ENCODE data around the gene UBE2Q2.
"Not testable (repeated sequence)": the region's sequence is repeated elsewhere in the genome, so short reads cannot be mapped to it uniquely, and the experiment has no call there.

The UBE2Q2 gene

DNA sequence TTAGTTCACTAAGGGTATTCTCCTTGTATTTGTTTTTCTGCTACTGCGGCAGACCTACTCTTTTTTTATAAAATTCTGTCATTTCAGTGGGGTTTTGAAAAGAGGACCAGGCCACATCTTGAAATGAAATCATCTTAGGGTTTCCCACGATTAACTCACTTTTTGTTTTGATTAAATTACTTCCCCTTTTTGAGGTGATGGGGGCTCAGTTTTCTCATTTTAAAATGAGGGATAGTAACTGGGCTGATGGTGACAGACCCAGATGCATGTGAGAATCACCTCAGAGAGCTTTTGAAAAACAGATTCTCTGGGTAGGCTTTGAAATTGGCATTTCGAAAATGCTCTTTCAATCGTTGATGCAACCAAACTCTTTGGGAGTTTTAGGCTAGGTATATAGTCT is 24.2 kb downstream of the UBE2Q2 start:
- DNase-seq = no peak

- no peak for DNase-seq
Measured at GRCh38 chr15:75868019-75868418, 24.8 kb downstream of the UBE2Q2 start.

DNA sequence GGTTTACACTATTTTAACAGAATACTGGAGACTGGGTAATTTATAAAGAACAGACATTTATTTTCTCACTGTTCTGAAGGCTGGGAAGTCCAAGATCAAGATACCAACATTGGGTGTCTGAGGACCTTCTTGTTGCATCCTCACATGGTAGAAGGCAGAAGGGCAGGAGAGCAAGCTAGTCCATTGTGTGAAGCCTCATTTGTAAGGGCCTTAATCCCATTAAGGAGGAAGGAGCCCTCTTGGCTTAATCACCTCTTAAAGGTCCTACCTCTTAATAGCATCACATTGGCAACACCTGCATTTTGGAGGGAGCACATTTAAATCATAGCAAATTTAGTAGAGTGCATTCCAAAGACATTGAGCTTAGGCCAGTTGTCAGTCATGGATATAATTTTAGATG is 26.2 kb downstream of the UBE2Q2 start:
- no peak for DNase-seq

GRCh38 chr15:75871589-75871988 is 28.3 kb downstream of the UBE2Q2 start:
- not testable (repeated sequence) for DNase-seq

GRCh38 chr15:75872403-75872990 is 29.2 kb downstream of the UBE2Q2 start:
- DNase-seq = no peak

DNA sequence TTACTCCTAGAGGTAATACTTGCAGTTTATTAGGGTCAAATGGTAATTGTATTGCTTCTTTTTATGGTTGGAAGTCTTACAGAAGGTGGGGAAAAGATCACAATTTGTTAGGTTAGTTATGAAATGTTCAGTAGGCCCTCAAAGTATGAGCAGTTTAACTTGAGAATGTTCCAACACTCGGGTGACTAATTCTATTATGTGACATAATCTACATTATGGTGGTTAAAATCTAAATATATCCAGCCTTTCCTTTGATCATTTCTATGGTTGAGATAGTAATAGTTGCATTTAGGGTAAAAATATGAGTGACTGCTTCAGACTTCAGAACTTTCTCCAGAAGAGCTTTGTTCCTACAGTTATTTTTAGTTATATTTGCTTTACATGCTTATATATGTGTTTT is 40.8 kb downstream of the UBE2Q2 start:
- DNase-seq = no peak

- no peak for DNase-seq
Measured at GRCh38 chr15:75887178-75887577, 43.9 kb downstream of the UBE2Q2 start.

DNA sequence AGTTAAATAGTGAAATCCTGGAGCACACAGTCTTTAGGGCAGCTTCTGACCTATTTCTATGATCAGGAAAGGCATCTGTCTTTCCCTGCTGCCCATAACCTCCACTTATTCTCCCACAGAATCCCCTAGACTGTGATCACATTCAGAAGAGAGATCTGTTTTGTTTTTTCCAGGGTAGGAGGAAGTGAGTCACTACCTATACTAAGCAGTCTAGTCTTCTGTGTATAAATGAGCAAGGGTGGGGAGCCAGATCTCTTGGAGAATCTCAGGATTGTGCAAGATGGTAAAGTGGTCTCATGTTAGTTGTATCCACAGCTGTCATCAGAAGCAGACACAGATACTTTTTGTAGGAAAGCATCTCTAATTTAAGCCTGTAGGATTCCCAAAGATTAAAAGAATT is 48.6 kb downstream of the UBE2Q2 start:
- no peak for DNase-seq

DNA sequence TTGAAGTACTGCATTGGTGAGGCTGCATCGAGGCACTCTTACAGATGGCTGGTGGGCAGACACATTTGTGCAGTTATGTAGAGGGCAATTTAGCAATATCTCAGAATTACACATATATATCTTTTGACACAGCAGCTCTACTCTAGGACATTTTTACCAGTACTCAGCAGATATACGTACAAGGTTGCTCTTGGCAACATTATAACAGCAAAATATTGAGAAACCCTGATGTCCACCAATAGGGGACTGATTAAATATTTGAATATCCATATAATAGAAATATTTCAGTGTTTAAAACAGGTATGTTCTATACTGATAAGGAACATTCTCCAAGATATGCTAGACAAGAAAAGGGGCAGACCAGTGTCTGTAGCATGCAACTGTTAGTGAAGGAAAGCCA is 52.5 kb downstream of the UBE2Q2 start:
- DNase-seq = no peak

- no peak for DNase-seq
Measured at GRCh38 chr15:75900577-75900976, 57.3 kb downstream of the UBE2Q2 start.

DNA sequence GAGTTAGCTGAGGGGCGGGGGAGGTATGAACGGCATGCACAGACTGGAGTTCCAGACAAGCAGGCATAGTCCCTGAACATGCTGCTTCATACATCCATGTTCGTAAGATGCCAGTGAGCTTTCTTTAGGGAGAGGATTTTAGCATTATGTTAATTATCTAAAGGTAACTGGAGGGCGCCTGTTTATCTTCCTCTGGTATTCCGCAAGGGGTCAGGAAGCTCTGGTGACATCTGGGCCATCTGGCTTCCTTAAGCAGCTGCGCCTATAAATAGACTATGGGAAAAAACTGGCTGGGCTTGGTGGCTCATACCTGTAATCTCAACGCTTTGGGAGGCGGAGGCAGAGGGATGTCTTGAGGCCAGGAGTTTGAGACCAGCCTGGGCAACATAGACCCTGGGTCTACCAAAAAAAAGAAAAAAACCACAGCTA is 58.9 kb downstream of the UBE2Q2 start:
- DNase-seq = no peak

DNA sequence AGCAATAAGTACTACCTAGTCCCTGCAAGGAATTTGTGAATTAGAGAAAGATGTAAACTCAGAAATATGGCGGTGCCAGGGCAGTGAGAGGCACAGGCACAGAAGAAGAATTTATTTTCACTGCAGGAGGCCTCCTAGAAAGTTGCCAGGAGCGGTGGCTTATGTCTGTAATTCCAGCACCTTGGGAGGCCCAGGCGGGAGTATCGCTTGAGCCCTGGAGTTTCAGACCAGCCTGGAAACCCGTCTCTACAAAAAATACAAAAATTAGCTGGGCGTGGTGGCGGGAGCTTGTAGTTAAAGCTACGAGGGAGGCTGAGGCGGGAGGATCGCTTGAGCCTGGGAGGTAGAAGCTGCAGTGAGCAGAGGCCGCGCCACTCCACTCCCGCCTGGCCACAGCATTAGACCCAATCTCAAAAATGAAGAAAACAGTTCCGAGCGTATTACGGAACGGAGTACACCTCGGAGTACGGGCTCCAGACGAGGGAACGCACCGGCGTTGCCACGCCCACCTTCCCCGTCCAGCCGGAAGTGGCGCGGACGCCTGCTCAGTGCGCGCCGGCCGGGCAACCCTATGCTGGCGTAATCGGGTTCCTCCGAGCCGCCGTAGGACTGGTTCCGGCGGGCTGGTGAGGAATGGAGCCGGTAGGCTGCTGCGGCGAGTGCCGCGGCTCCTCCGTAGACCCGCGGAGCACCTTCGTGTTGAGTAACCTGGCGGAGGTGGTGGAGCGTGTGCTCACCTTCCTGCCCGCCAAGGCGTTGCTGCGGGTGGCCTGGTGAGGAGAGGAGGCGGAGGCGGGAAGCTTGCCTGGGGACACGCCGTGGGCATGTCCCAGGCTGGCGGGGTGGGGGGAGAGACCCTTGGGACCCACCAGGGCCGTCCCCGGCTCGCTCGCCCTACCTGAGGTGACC is 60.3 kb downstream of the UBE2Q2 start, which contains the start of gene FBXO22:
Gene FBXO22, plus strand, starts transcription at position 548 of the 909 bp plus-strand sequence. Its CDS starts 86 bp downstream, at position 634.
- peak; percentile 80 for DNase-seq

GRCh38 chr15:75905231-75905630 is 62.0 kb downstream of the UBE2Q2 start:
- DNase-seq = no peak

DNA sequence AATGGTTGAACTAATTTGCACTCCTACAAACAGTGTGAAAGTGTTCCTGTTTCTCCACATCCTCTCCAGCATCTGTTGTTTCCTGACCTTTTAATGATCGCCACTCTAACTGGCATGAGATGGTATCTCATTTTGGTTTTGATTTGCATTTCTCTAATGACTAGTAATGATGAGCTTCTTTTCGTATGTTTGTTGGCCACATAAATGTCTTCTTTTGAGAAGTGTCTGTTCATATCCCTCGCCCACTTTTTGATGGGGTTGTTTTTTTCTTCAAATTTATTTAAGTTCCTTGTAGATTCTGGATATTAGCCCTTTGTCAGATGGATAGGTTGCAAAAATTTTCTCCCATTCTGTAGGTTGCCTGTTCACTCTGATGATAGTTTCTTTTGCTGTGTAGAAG is 67.1 kb downstream of the UBE2Q2 start:
- DNase-seq = not testable (repeated sequence)

- DNase-seq = no peak
Measured at GRCh38 chr15:75916978-75917377, 73.7 kb downstream of the UBE2Q2 start.

DNA sequence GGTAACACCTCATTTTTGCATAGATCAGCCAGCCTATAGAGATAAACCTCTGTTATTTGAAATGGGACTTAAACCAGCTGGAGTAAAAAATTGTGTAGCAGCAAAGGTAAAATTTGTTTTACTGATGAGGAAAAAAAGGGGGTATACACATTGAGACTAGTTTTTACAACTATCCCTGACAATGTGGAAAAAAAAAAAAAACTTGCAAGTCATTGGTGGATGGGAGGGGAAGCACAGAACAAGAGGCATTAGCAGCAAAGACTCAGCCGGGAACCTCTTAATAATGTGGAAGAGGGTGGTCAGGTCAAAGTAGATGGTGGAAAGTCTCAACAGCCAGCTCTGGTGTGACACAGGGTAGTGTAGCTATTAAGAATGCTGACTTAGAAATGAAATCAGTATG is 74.9 kb downstream of the UBE2Q2 start:
- no peak for DNase-seq

DNA sequence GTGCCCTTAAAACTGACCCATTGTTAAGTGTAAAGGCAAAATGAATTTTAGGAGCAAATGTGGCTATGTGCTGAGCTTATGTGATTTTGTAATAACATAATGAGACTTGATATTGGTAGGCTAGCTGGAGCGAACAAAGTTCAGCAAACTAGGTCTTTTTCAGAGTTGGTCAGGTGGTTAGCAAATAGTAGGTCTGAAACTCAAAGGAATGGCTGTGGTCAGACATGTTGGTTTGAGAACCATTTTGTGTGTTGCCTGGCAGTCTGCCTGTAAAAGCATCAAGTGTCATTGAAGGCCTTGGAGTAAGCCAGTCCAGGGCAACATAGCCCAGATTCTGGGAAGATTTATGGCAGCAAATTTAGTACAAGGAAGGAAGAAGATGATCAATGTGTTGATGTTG is 76.8 kb downstream of the UBE2Q2 start:
- no peak for DNase-seq

DNA sequence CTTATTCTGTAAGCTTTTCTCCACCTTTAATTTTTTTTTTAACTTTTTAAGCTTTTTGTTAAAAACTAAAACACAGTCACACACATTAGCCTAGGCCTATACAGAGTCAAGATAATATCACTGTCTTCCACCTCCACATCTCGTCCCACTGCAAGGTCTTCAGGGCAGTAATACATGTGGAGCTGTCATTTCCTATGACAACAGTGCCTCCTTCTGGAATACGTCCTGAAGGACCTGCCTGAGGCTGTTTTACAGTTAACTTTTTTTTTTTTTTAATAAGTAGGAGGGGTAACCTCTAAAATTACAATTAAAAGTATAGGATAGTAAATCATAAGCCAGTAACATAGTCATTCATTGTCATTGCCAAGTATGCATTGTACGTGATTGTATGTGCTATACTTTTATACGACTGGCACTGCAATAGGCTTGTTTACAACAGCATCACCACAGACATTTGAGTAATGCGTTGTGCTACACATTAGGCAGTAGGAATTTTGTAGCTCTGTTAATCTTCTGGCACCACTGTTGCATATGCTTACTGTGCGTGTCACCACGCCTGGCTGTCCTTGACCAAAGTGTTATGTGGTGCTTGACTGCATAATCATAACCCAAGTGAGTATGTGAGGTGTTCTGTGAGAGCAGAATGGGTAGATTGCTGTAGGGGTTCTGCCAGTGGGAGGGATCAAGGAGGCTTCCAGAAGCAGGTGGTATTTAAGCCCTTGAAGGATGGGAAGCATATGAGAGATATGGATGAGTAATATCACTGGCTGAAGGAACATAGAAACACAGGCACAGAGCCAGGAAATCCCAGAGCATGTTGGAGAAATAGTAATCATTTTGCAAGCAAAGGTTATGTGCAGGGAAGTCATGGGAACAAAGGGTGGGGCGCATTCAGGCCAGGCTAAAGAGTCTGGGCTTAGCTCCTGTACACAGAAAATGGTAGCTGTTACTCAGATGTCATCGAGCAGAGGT is 78.8 kb downstream of the UBE2Q2 start:
- no peak for DNase-seq

DNA sequence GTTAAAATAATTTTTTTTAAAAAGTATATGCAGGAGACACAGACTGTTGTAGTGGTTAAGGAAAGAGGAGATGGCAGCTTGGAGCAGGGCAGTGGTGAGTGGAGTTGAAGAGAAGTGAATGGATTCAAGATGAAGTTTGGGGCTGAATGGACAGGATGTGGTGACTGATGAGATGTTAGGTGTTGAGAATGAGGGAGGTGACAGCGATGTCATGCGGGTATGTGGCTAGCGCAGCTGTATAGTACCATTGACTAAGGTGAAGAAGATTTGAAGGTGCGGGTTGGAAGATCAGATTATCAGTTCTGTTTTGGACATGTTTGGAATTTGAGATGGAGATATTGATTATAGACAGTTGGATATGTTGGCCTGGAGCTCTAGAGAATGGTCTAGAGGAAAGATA is 80.5 kb downstream of the UBE2Q2 start:
- no peak for DNase-seq

- DNase-seq = no peak
Measured at GRCh38 chr15:75924576-75924975, 81.3 kb downstream of the UBE2Q2 start.

- no peak for DNase-seq
Measured at GRCh38 chr15:75925440-75925839, 82.2 kb downstream of the UBE2Q2 start.

GRCh38 chr15:75926931-75927330 is 83.7 kb downstream of the UBE2Q2 start:
- no peak for DNase-seq

GRCh38 chr15:75927601-75928000 is 84.4 kb downstream of the UBE2Q2 start:
- no peak for DNase-seq
